Stomach (tissue), 9 donors: ENCODE results near the gene RBMS3. TPM values are rescaled to one million over a fixed set of nuclear protein-coding genes. Genes with fewer than 3 reads are reported as not detected.

Source experiments
- DNase-seq, 2 donors: peaks; one replicate each; pipeline versions ENCODE4 v3.0.0 to v3.0.0-alpha.2; 2013 to 2019
- H3K27ac ChIP-seq, 5 donors: fragments of 200-600 bp in 4 of 5; sonication (generic) in 4 of 5; one replicate each; pipeline ENCODE4 v1.5.1; 2013 to 2019; ENCODE audit warnings: mild to moderate bottlenecking in 1 of 5, moderate library complexity in 1 of 5
- H3K27me3 ChIP-seq, 3 donors: fragments of 200-600 bp; sonication (generic); one replicate each; pipeline ENCODE4 v1.5.1; 2017 to 2019; ENCODE audit warnings: mixed run types in 1 of 3
- H3K36me3 ChIP-seq, 4 donors: fragments of 200-600 bp; sonication (generic); 1 replicate in 3 of 4; 2 replicates in 1 of 4; pipeline ENCODE4 v1.5.1; 2016 to 2019
- H3K4me1 ChIP-seq, 4 donors: fragments of 200-600 bp; sonication (generic); one replicate each; pipeline ENCODE4 v1.5.1; 2016 to 2019
- H3K4me3 ChIP-seq, 4 donors: fragments of 200-600 bp; sonication (generic) in 3 of 4; one replicate each; pipeline ENCODE4 v1.5.1; 2016 to 2019; ENCODE audit warnings: mild to moderate bottlenecking in 1 of 4
- H3K9me3 ChIP-seq, 4 donors: fragments of 200-600 bp; sonication (generic); one replicate each; pipeline ENCODE4 v1.5.1; 2016 to 2019
- CTCF ChIP-seq, 7 experiments: fragments of 450-650 bp in 4 of 7; fragments of 200-600 bp in 3 of 7; sonication (generic) in 3 of 7; IDR thresholded peaks; one replicate each; pipeline ENCODE4 v1.5.1; 2016 to 2019; ENCODE audit warnings: antibody characterized with exemption in 7 of 7, control low read depth in 2 of 7, mild to moderate bottlenecking in 1 of 7
- EP300 ChIP-seq: sonication (generic); formaldehyde crosslinking; IDR thresholded peaks from one replicate; pipeline ENCODE4 v1.6.1; 2017; ENCODE audit warnings: antibody characterized with exemption
- POLR2A ChIP-seq, 4 donors: fragments of 450-650 bp; IDR thresholded peaks; one replicate each; pipeline ENCODE4 v1.6.1; 2016; ENCODE audit warnings: antibody characterized with exemption in 4 of 4, control low read depth in 2 of 4, mild to moderate bottlenecking in 1 of 4, moderate library complexity in 1 of 4
- POLR2AphosphoS5 ChIP-seq, 3 donors: sonication (generic); formaldehyde crosslinking; IDR thresholded peaks; one replicate each; pipeline ENCODE4 v1.6.1; 2016; ENCODE audit warnings: antibody characterized with exemption in 3 of 3
- WGBS, 5 donors: extraction: QIAGEN DNeasy Blood & Tissue Kit in 3 of 5; methylation state at CpG; one replicate each; pipeline versions ENCODE4 v1.1.5 to v1.1.7; 2013 to 2018; 5-methylcytosine and 5-hydroxymethylcytosine counted together
- intact Hi-C: fragments of 100-400 bp; cut with DNase I; formaldehyde crosslinking; loops from one replicate; pipeline ENCODE4 v1.15.1; 2023; ENCODE audit warnings: low total_unique reads
- polyA plus RNA-seq, 3 donors: library from polyadenylated mRNA; stranded (reverse); fragments of 200-250 nt; gene quantifications; one replicate each; pipeline ENCODE4 v1.2.3, GENCODE V29; 2013
- total RNA-seq, 5 donors: library from RNA; depleted of rRNA; stranded (reverse); fragments of >200 nt; gene quantifications; one replicate each; pipeline versions ENCODE4 v1.1.0 to v1.2.3, GENCODE V29; 2014 to 2016
- donor health status: healthy with polysubstance abuse.
- donor health status: Bipolar disorder and iron deficiency.
- donor health status: healthy.

RBMS3 gene
- total and polyA plus RNA-seq, 8 donors: 2.0 to 103 (median 16.0) TPM

DNA sequence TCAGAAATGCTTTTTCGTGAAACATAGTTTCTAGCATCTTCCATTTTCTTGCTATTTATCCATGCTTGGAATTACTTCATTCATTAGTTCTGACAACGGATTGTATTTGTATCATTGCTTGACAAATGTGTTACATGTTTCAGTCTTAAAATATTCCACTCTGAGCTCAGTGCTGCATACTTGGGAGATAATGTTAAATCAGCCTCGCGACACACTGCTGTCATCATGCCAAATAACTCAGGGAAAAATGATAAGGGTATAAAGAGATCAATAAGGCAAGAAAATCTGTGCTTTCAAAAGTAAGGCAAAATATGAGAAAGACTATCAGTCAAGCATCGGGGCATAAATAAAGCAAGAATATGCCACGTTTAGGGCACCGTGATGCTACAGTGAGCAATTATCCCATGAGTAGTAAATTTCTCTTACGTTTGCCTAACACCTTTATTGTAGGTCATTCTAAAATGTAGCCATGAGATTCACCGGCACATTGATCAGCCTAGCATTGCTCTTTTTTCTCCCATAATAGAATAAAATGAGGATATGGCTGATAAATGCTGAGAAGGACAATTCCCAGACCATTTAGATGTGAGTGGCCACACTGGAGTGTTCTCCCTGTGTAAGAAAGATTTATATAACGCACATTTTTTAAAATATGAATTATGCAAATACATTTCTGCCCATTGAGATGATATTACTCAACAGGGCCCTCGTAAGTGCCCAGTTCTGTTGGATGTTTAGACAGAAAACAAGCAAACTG lies 133.8 kb downstream of the RBMS3 start:
- WGBS, 5 donors: 77 to 83% (median 80%) methylated on average over 11 of the region's 11 CpGs
- Histone ChIP-seq H3K27me3 (no peaks in the 10 kb centered on the region), H3K9me3 (no peaks in the 10 kb centered on the region), H3K4me1 (no peaks in the 10 kb centered on the region), H3K4me3 (no peak overlapping the region), H3K36me3 (no peaks in the 10 kb centered on the region), H3K27ac (no peak overlapping the region)
- TF ChIP-seq POLR2A (IDR thresholded peaks at IDR 0.05): no peak
- TF ChIP-seq POLR2AphosphoS5 (IDR thresholded peaks at IDR 0.05): no peak
- TF ChIP-seq EP300: no peak
- no peak for TF ChIP-seq CTCF (IDR thresholded peaks at IDR 0.05)
- DNase-seq: no peak
- intact Hi-C loops: no loop called here

- Histone ChIP-seq H3K4me3 (no peak overlapping the region), H3K27ac (no peak overlapping the region), H3K36me3 (no peaks in the 10 kb centered on the region), H3K27me3 (no peaks in the 10 kb centered on the region), H3K4me1 (no peaks in the 10 kb centered on the region), H3K9me3 (no peaks in the 10 kb centered on the region)
- no peak for TF ChIP-seq EP300
- no peak for TF ChIP-seq POLR2AphosphoS5 (IDR thresholded peaks at IDR 0.05)
- TF ChIP-seq CTCF (IDR thresholded peaks at IDR 0.05): no peak
- TF ChIP-seq POLR2A (IDR thresholded peaks at IDR 0.05): no peak
- WGBS, 5 donors: 72 to 81% (median 74%) methylated on average over 3 of the region's 3 CpGs
- no peak for DNase-seq
- intact Hi-C loops: no loop called here
These were observed 134.8 kb downstream of the RBMS3 start for GRCh38 chr3:29415482-29416223.

DNA sequence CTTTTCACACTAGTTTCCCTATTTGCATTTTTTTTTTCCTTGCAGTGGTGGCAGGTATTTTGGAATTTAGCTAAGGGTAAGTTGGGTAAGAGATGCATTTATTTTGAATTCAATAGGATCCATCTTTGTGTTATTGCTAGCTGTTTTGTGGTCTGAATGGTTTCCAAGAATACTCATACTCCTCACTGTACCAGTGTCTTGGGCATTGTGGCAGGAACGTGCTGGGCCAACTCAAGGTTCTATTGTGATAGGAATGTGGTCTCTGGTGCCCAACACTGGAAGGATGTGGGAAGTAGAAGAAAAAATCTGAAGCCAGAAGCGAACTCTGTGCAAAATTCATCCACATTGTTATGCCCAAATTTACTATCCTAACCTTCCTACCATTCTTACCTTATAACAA lies 135.6 kb downstream of the RBMS3 start:
- no peaks in the 10 kb centered on the region for H3K4me1 ChIP-seq
- H3K4me3 ChIP-seq: no peak overlapping the region
- H3K9me3 ChIP-seq: no peaks in the 10 kb centered on the region
- H3K27ac ChIP-seq: no peak overlapping the region
- 70 to 87% (median 76%) methylated on average over 2 of the region's 2 CpGs for WGBS, 5 donors
- no peak for DNase-seq
- TF ChIP-seq POLR2AphosphoS5 (IDR thresholded peaks at IDR 0.05): no peak
- TF ChIP-seq EP300: no peak
- TF ChIP-seq POLR2A (IDR thresholded peaks at IDR 0.05): no peak
- TF ChIP-seq CTCF (IDR thresholded peaks at IDR 0.05): no peak
- intact Hi-C loops: no loop called here
- H3K36me3 ChIP-seq: no peaks in the 10 kb centered on the region
- H3K27me3 ChIP-seq: no peaks in the 10 kb centered on the region

GRCh38 chr3:29420106-29420505 lies 139.2 kb downstream of the RBMS3 start:
- DNase-seq: no peak
- Histone ChIP-seq H3K27ac (no peak overlapping the region), H3K27me3 (no peaks in the 10 kb centered on the region), H3K4me1 (no peaks in the 10 kb centered on the region), H3K36me3 (no peaks in the 10 kb centered on the region), H3K4me3 (no peak overlapping the region), H3K9me3 (no peaks in the 10 kb centered on the region)
- intact Hi-C loops: no loop called here
- 87 to 95% (median 92%) methylated on average over 6 of the region's 6 CpGs for WGBS, 5 donors
- TF ChIP-seq POLR2AphosphoS5 (IDR thresholded peaks at IDR 0.05) (no peak), EP300 (no peak), CTCF (IDR thresholded peaks at IDR 0.05) (no peak), POLR2A (IDR thresholded peaks at IDR 0.05) (no peak)
